ENCODE measurements around the gene SHISAL2A. TPM values are rescaled to one million over a fixed set of nuclear protein-coding genes. Genes with fewer than 3 reads are reported as not detected.

SHISAL2A gene
- total RNA-seq, 1 experiment from 2014 or later = 0.90 TPM

DNA sequence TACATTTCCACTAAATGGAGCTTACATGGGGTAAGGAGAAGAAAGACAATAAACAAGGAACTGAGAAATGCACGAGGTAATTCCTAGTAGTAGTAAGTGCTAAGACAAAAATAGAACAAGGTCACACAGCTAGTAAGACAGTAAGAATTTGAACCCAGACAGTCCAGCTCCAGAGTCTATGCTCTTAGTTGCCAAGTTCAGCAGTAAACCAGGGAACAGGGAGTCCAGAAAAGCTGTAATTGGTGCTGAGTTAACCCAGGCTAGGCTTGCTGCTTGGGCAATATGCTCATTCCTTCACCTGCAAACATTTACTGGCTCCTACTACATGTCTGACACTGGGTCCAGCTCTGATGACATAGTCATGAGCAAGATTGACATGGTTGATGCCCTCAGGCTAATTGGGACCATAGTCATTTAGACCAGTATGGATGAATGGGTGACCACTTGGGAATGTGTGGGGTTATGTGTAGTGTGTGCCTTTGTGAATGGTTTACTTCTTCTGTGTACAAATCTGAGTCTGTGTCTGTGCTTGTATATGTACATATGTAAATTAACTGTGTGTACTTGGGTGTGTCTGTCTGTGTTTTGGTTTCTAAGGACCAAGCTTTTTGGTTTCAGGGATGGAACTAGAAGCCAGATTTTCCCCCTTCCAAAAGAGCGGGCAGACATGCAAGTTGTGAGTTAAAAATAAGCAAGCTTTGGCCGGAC lies 28.8 kb upstream of the SHISAL2A start:
- Mint-ChIP-seq H3K4me1 (peaks cover 13 to 16% of the 10 kb centered on the region in 2 experiments), H3K27ac (no peak overlapping the region), H3K36me3 (ENCODE audit: insufficient read depth in 1 of 3, low read depth in 3 of 3) (peaks cover 0 to 1% (median 0%) of the 10 kb centered on the region in 3 experiments; a peak in 1 of 7 replicates), H3K9me3 (no peaks in the 10 kb centered on the region), H3K4me3 (no peak overlapping the region), H3K27me3 (ENCODE audit: low read depth) (peaks cover 40% of the 10 kb centered on the region)
- H4K91ac ChIP-seq (ENCODE audit: insufficient read length, low read depth, low read length) = no peak overlapping the region
- H2BK5ac ChIP-seq (ENCODE audit: insufficient read length, low read length) = no peak overlapping the region
- H3K79me1 ChIP-seq (ENCODE audit: insufficient read depth, low read depth, low read length, poor library complexity, severe bottlenecking) = no peaks in the 10 kb centered on the region
- no peak overlapping the region for H2BK120ac ChIP-seq (ENCODE audit: low read depth, low read length, poor library complexity, severe bottlenecking)
- H3K27ac ChIP-seq (ENCODE audit: insufficient read length, low read depth, low read length) = no peak overlapping the region
- H3K56ac ChIP-seq (ENCODE audit: insufficient read length, low read depth, low read length) = no peak overlapping the region
- H3K9ac ChIP-seq (ENCODE audit: extremely low read depth, insufficient read length, low read length) = no peak overlapping the region
- H3T11ph ChIP-seq (ENCODE audit: low read length) = no peak overlapping the region
- no peak overlapping the region for H2BK12ac ChIP-seq (ENCODE audit: insufficient read length, low read depth, low read length)
- H2AFZ ChIP-seq (ENCODE audit: low read length) = no peak overlapping the region
- peaks cover 13% of the 10 kb centered on the region; the same call in 1 of the 2 replicates for H3K27me3 ChIP-seq (ENCODE audit: insufficient read depth, low read length)
- no peak overlapping the region for H4K8ac ChIP-seq (replicated peaks; ENCODE audit: insufficient read length, low read depth, low read length)
- no CpG with 5 or more reads among the region's 3 CpGs for WGBS (ENCODE audit: extremely low coverage, insufficient read length, low lambda C conversion rate)
- no peak overlapping the region for H3K18ac ChIP-seq (ENCODE audit: insufficient read length, low read depth, low read length)
- no peak for TF ChIP-seq CTCF (conservative IDR thresholded peaks at IDR 0.05)
- H4K20me1 ChIP-seq (ENCODE audit: control insufficient read depth, insufficient read depth, insufficient read length) = peaks cover 3% of the 10 kb centered on the region
- no peak for DNase-seq
- peaks cover 7% of the 10 kb centered on the region for H3K23me2 ChIP-seq (ENCODE audit: insufficient read length, low read depth, low read length, poor library complexity, severe bottlenecking)
- H2BK15ac ChIP-seq (ENCODE audit: low read depth, low read length) = no peak overlapping the region
- H3K4me1 ChIP-seq (ENCODE audit: insufficient read depth, low read length) = peaks cover 4% of the 10 kb centered on the region; the same call in 1 of the 2 replicates
- no peaks in the 10 kb centered on the region for H3K79me2 ChIP-seq (ENCODE audit: insufficient read depth, low read length)
- H2BK20ac ChIP-seq (ENCODE audit: low read depth, low read length, poor library complexity, severe bottlenecking) = no peak overlapping the region
- H3K14ac ChIP-seq (ENCODE audit: insufficient read depth, low read length) = no peak overlapping the region
- no peak overlapping the region for H3K4ac ChIP-seq (ENCODE audit: low read depth, low read length)
- no peak overlapping the region for H3K23ac ChIP-seq (ENCODE audit: insufficient read length, low read depth, low read length)
- H3K4me2 ChIP-seq (ENCODE audit: insufficient read depth, insufficient read length, low read length) = no peak overlapping the region
- no peaks in the 10 kb centered on the region for H3K9me3 ChIP-seq (ENCODE audit: control insufficient read depth, low read depth, low read length)
- no peak overlapping the region for H2AK5ac ChIP-seq (ENCODE audit: insufficient read length, low read length)
- H4K5ac ChIP-seq (ENCODE audit: insufficient read length, low read depth, low read length) = no peak overlapping the region

Measured in H9 (cell line).